NOMO-1 (cell line): ENCODE data around the gene HTRA3.

Experiments
- DNase-seq, 2 experiments: peaks; one replicate each; lab custom pipeline; 2025; ENCODE audit not compliant: unreplicated experiment in 2 of 2; lab: John Stamatoyannopoulos, UW

Gene HTRA3

DNA sequence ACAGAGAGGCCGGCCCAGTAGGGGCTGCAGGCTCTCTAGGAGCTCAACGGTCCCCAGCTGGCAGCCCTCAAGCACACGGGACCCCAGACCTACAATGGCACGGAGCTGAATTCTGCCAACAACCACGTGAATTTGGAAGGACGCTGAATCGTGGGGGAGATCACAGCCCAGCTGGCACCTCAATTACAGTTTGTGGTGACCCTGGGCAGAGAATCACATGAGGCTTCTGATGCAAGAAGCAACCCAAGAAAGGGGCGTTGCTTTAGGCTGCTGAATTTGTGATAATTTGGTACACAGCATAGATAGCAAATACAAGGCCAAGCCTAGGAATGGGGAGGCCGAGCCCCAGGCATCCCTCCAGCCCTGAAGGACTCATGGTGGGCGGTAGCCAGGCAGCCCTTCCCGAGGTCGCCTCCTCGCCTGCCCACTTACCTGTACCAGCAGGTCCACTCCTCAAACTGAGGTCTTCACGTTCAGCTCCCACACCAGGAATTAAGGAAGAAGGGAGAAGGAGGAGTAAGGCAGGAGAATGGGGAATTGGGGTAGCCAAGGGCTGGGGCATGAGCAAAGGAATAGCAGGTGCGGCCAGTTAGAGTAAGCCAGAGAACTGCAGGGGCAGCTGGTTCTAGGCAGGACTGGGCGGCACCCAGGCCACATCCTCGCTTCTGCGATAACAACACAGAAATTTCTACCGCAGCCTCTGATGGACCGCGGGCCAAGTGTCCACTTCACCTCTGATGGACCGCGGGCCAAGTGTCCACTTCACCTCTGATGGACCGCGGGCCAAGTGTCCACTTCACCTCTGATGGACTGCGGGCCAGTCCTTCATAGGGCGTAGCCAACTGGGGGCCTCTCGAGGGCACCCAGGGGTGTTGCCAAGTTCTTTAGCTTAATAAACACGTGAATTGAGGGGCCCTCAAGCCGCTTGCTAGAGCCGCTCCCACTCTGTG lies 23.4 kb upstream of the HTRA3 start:
- DNase-seq: no peak

DNA sequence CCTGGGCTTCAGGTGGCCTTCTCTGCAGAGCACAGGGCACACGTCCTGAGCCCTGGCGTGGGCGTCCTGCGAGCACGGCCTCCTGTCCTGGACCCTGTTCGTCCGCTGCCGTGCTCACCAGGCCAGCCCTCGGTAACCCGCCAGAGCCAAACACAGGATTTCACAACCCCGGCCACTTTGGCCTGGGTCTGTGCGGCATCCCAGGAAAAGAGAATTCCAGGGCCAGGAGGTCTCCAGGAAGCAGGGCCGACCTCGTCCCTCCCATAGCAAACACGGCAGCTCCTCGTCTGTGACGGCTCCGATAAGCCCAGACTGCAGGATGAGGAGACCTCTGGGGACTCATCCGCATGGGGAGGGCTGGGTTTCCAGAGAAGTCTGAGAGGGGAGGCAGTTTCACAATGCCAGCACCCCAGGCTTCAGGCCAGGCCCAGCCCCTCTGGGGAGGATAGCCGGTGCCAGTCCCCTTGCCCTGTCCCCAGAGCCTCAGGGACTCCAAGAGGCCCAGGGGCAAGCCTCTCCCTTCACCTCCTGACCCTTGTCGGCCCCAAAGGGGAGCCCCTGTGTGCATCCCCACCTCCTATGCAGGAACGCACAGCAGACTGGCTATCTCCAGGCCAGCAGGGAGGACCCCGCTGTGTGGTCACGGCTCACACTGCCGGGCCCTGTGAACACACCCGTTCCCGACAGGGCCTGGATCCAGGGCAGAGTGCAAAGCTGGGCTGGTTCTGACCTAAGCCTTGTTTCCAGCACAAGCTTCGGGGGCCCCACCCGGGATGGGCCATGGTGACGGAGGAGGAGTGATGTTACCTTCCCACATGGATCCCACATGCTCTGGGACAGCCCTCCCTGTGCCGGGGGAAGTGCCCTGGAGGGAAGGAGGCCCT lies 22.3 kb upstream of the HTRA3 start:
- DNase-seq: no peak

- no peak for DNase-seq
Observed at GRCh38 chr4:8248091-8248490, 21.5 kb upstream of the HTRA3 start.

GRCh38 chr4:8250227-8250626 lies 19.3 kb upstream of the HTRA3 start:
- DNase-seq: no peak

- DNase-seq: no peak
Observed at GRCh38 chr4:8250637-8251036, 18.9 kb upstream of the HTRA3 start.

DNA sequence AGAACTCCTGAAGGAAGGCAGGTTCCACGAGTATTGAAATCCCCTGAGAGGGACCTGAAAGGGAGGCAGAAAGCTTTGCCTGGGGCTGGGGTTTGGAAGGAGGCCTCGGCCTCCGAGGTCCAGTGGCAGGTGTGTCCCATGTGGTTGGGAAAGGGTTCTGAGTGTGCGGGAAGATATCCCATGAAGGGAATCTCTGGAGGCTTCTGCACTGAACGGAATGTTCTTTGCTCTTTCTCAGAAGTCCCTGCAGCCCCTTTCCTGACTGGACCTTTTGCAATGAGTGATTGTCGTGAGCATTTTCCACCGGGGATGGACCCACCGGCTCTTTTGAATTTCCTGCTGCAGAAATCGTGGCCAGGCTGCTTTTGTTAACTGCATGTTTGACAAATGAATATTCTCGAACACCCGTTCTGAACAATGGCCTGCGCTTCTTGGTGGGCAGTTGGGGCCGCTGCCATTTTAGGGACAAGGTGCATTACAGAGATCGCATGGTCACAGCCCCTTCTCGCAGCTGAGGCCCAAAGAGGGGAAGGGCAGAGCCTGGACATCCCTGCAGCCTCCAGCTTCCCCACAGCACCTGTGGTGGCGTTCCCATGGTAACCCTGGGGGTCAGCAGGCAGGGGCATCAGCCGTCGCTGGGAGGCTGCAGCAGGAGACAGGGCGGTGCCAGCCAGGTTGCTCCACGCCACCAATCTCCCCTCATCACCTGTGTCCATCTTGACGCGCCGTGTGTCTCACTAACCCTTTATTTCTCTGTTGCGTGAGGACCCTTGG lies 18.3 kb upstream of the HTRA3 start:
- DNase-seq: no peak

DNA sequence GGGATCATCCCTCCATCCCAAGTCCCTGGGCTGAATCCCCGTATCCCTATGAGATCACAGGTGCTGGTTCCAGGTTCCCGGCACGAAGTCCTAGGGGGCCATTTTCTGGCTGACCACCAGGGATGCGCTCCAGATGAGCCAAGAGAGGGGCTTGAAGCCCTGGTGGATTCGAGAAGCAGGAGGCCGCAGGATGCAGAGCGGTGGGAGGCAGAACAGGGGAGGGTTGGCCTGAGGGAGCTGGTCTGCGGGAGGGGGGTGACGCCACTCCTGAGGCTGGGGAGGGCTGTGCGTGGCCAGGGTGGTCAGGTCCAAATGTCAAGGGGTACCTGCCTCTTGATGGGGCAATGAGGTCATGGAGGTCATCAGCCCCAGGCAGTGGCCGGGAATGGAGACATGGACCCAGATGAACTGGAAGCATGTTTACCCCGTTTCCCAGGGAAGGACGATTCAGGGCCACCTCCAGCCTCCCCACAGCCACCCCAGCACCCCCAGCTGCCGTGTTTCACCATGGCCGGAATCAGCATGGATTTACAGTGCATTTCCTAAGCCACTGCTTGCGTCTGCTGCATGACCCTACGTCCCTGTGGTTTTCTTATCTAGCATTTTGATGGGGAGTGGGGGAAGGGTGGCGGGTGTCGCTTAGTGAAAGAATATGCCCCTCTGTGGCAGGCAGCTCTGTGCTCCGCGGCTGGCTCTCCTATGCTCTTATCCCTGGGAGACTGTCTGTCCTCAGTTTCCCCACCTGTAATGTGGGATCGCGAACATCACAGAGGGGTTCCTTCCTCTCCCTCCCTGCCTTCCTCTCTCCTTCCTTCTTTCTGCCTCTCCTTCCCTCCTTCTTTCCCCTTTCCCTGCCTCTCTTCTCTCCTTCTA lies 17.0 kb upstream of the HTRA3 start:
- no peak for DNase-seq

DNA sequence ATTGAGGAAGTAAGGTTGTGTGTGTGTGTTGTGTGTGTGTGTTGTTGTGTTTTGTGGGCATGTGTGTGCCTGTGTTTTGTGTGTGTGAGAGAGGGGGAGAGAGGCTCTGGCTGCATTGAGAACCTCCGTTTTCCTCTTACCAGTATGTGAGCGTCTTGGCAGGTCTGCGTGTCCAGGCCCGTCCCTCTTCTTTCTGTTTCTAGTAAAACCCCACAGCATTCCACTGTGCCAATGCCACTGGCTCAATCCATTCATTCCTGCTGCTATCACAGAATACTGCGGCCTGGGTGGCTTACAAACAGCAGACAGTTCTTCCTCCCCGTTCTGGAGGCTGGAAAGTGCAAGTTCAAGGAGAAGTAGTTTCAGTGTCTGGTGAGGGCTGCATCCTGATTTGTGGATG lies 15.5 kb upstream of the HTRA3 start:
- no peak for DNase-seq

GRCh38 chr4:8255698-8256441 lies 13.7 kb upstream of the HTRA3 start:
- no peak for DNase-seq

- DNase-seq: no peak
Observed at GRCh38 chr4:8257854-8258253, 11.7 kb upstream of the HTRA3 start.

DNA sequence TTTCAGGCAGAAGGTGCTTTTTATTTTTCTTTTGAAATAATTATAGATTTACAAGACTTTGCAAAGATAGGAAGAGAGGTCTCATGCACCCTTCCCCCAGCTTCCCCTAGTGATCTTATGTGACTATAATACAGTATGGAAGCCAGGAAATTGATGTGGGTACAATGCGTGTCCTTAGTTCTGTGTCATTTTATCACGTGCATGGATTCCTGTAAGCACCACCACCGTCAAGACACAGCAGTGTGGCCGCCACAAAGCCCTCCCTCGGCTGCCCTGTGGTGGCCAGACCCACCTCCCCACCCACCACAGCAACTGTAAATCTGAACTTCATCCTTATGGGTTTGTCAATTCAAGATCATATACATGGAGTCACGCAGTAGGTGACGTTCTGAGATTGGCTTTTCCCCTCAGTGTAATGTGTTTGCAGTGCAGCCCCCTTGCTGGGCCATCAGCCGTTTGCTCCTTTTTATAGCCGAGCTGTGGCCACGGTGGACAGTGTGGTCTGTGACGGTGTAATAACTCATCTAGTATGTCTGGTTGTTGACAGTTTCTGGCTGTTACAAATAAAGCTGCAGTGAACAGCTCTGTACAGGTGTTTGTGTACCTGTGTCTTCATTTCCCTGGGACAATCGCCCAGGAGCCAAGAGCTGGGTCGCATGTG lies 10.9 kb upstream of the HTRA3 start:
- no peak for DNase-seq

- DNase-seq: no peak
Observed at GRCh38 chr4:8259743-8260430, 9.7 kb upstream of the HTRA3 start.

DNA sequence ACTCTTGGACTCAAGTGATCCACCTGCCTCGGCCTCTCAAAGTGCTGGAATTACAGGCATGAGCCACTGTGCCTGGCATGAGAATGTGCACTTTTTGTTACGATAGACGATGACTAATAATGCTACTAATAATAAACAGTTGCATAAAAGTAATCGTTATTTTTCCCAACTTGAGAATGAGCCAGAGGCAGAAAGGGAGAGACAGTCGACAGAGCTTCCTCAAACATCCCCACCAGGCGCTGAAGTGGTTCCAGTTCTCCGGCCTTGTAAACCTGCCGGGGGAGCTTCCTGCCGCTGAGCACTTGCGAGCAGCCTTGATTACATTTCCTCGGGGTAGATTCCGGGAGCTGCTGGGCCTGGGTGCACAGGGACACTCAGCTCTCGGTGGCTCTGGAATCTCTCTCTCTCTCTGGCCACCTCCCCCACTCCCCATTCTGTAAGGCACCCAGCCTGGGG lies 8.9 kb upstream of the HTRA3 start:
- no peak for DNase-seq

- no peak for DNase-seq
Observed at GRCh38 chr4:8261851-8262535, 7.6 kb upstream of the HTRA3 start.

GRCh38 chr4:8262637-8263322 lies 6.8 kb upstream of the HTRA3 start:
- DNase-seq: no peak

DNA sequence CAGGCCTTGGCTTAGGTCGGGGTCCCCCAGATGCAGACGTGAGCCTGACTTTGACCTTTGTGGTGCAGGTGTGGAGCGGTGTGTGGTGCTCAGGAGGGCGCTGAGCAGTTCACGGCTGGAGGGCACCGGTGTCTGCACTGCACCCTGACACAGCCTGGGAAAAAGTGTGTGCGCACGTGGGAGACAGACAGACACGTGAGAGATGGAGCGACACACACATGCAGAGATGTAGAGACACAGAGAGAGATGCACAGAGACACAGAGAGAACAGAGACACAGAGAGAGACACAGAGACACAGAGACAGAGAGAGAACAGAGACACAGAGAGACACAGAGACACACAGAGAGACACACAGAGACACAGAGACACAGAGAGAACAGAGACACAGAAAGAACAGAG lies 6.2 kb upstream of the HTRA3 start:
- no peak for DNase-seq

GRCh38 chr4:8264106-8264505 lies 5.4 kb upstream of the HTRA3 start:
- no peak for DNase-seq
